Gastroesophageal sphincter (tissue), 4 donors: ENCODE data around the gene ABCA6. TPM values are rescaled to one million over a fixed set of nuclear protein-coding genes. Genes with fewer than 3 reads are reported as not detected.

ENCODE experiments used
- ATAC-seq: fragments of 150-250 bp; one replicate; pipeline ENCODE4 v1.9.1; 2016; ENCODE audit warnings: mild to moderate bottlenecking, moderate library complexity
- H3K27ac ChIP-seq, 4 donors: fragments of 200-600 bp; sonication (generic) in 3 of 4; 1 replicate in 3 of 4; 2 replicates in 1 of 4; pipeline ENCODE4 v1.5.1; 2016 to 2019
- H3K27me3 ChIP-seq: fragments of 200-600 bp; sonication (generic); one replicate; pipeline ENCODE4 v1.5.1; 2019
- H3K36me3 ChIP-seq, 2 donors: fragments of 200-600 bp; sonication (generic); one replicate each; pipeline ENCODE4 v1.5.1; 2019; ENCODE audit warnings: control low read depth in 1 of 2
- H3K4me1 ChIP-seq, 3 donors: fragments of 200-600 bp; sonication (generic); 1 replicate in 2 of 3; 2 replicates in 1 of 3; pipeline ENCODE4 v1.5.1; 2016 to 2019; ENCODE audit warnings: control low read depth in 2 of 3
- H3K4me3 ChIP-seq, 2 donors: fragments of 200-600 bp; sonication (generic); one replicate each; pipeline ENCODE4 v1.5.1; 2019; ENCODE audit warnings: mild to moderate bottlenecking in 1 of 2, moderate library complexity in 1 of 2
- H3K9me3 ChIP-seq, 3 donors: fragments of 200-600 bp; sonication (generic); one replicate each; pipeline ENCODE4 v1.5.1; 2017 to 2019; ENCODE audit warnings: control low read depth in 2 of 3
- CTCF ChIP-seq, 4 experiments: fragments of 200-600 bp in 2 of 4; fragments of 450-650 bp in 2 of 4; sonication (generic) in 1 of 4; IDR thresholded peaks; one replicate each; pipeline ENCODE4 v1.5.1; 2017 to 2019; ENCODE audit warnings: antibody characterized with exemption in 4 of 4, mild to moderate bottlenecking in 2 of 4, moderate library complexity in 2 of 4
- EP300 ChIP-seq: sonication (generic); formaldehyde crosslinking; IDR thresholded peaks from one replicate; pipeline ENCODE4 v1.6.1; 2017; ENCODE audit warnings: antibody characterized with exemption, mild to moderate bottlenecking
- POLR2A ChIP-seq, 2 donors: fragments of 450-650 bp; IDR thresholded peaks; one replicate each; pipeline ENCODE4 v1.6.1; 2017; ENCODE audit warnings: antibody characterized with exemption in 2 of 2, mild to moderate bottlenecking in 2 of 2, moderate library complexity in 1 of 2
- POLR2AphosphoS5 ChIP-seq: sonication (generic); formaldehyde crosslinking; IDR thresholded peaks from one replicate; pipeline ENCODE4 v1.6.1; 2017; ENCODE audit warnings: antibody characterized with exemption
- WGBS, 2 donors: methylation state at CpG; one replicate each; pipeline ENCODE4 v1.1.5; 2018; ENCODE audit warnings: low coverage in 1 of 2; 5-methylcytosine and 5-hydroxymethylcytosine counted together
- small RNA-seq, 4 donors: library from RNA; depleted of rRNA; stranded (forward); fragments of <200 nt; gene quantifications; one replicate each; pipeline ENCODE3, GENCODE V24; 2016
- total RNA-seq, 4 donors: library from RNA; depleted of rRNA; stranded (reverse); fragments of >200 nt; gene quantifications; one replicate each; pipeline ENCODE4 v1.1.0, GENCODE V29; 2016

Gene ABCA6
- total RNA-seq, 4 donors from 2014 or later: 35.8 to 133 (median 71.1) TPM

GRCh38 chr17:69030169-69030568, 111.5 kb downstream of the ABCA6 start:
- H3K27me3 ChIP-seq: no peaks in the 10 kb centered on the region
- ATAC-seq: no peak
- TF ChIP-seq EP300: no peak
- TF ChIP-seq POLR2A (IDR thresholded peaks at IDR 0.05): no peak
- TF ChIP-seq POLR2AphosphoS5: no peak
- TF ChIP-seq CTCF (IDR thresholded peaks at IDR 0.05): no peak
- H3K4me1 ChIP-seq: no peaks in the 10 kb centered on the region
- 80 to 92% methylated on average over 1 of the region's 1 CpG for WGBS, 2 donors
- no peak overlapping the region for H3K27ac ChIP-seq
- H3K36me3 ChIP-seq: peaks cover 0 to 40% of the 10 kb centered on the region in 2 donors
- H3K4me3 ChIP-seq: no peak overlapping the region
- H3K9me3 ChIP-seq: no peaks in the 10 kb centered on the region

Small RNAs within 50 kb of the gene (small RNA-seq; reads per million reads assigned to genes)
- 0 reads per million in 4 donors for gene MIR4524B

Other genes with a start within 250 kb of the ABCA6 start
- gene ABCA8, start 186.5 kb downstream of the ABCA6 start, total RNA-seq: 100 to 1,000 TPM in 1 of 4 donors, 10 to 100 TPM in 3; 54.4 to 113 (median 71.3) TPM
- 10 to 100 TPM; 18.3 to 64.6 (median 26.5) TPM for gene ABCA9, start 81.0 kb downstream of the ABCA6 start, total RNA-seq
- gene ABCA10, start 86.9 kb upstream of the ABCA6 start, total RNA-seq: 10 to 100 TPM in 1 of 4 donors, 1 to 10 TPM in 3; 2.7 to 15.1 (median 5.5) TPM
- 10 to 100 TPM in 3 of 4 donors, 1 to 10 TPM in 1; 9.4 to 42.0 (median 22.0) TPM for gene ABCA5, start 185.2 kb upstream of the ABCA6 start, total RNA-seq